B cell (primary cell): Measurements from ENCODE around the gene ZNF627. TPM values are rescaled to one million over a fixed set of nuclear protein-coding genes. Genes with fewer than 3 reads are reported as not detected.

ENCODE experiments used
- ATAC-seq: fragments of 200-7000 bp; cut with Tn5 transposase; one replicate; pipeline ENCODE4 v1.10.0; 2021; ENCODE audit warnings: low read depth, mild to moderate bottlenecking, moderate number of reproducible peaks, moderate library complexity
- CTCF ChIA-PET: fragments of 350-600 bp; sonication (Branson Sonifier 250); formaldehyde crosslinking; loops from one replicate; lab custom pipeline; 2021; ENCODE audit warnings: antibody characterized with exemption, inconsistent platforms; lab: Charles Lee
- POLR2A ChIA-PET: fragments of 350-600 bp; sonication (Branson Sonifier 250); formaldehyde crosslinking; loops from one replicate; lab custom pipeline; 2021; ENCODE audit warnings: antibody characterized with exemption; lab: Charles Lee
- DNase-seq: peaks from one replicate; pipeline ENCODE4 v3.0.0; 2013
- H2AFZ ChIP-seq: 2 replicates; pipeline ENCODE4 v1.6.1; 2012; ENCODE audit warnings: mild to moderate bottlenecking, low read depth, low read length; ENCODE audit not compliant: insufficient read depth, poor library complexity, severe bottlenecking
- H3K27ac ChIP-seq, 2 donors: 1 replicate in 1 of 2; 2 replicates in 1 of 2; pipeline ENCODE4 v1.5.1; 2012 to 2013; ENCODE audit warnings: low read length in 2 of 2, mild to moderate bottlenecking in 2 of 2, moderate library complexity in 1 of 2
- H3K27me3 ChIP-seq, 4 experiments: fragments of 200-600 bp in 1 of 4; sonication (generic) in 1 of 4; replicated peaks in 1 of 4; 1 replicate in 2 of 4; 2 replicates in 2 of 4; pipeline versions ENCODE4 v1.6.1 to v1.7.0; 2013 to 2016; ENCODE audit warnings: low read length in 3 of 4, mild to moderate bottlenecking in 2 of 4, mixed read lengths in 1 of 4, moderate library complexity in 1 of 4; ENCODE audit not compliant: insufficient read depth in 4 of 4, control insufficient read depth in 3 of 4; ENCODE audit errors: control extremely low read depth in 1 of 4
- H3K36me3 ChIP-seq, 2 experiments: replicated peaks in 1 of 2; 1 replicate in 1 of 2; 2 replicates in 1 of 2; pipeline versions ENCODE4 v1.6.1 to v1.7.1; 2013; ENCODE audit warnings: low read length in 1 of 2; ENCODE audit not compliant: insufficient read depth in 2 of 2, control insufficient read depth in 1 of 2; ENCODE audit errors: control extremely low read depth in 1 of 2, extremely low read depth in 1 of 2
- H3K4me1 ChIP-seq, 2 donors: fragments of 200-600 bp in 1 of 2; sonication (generic) in 1 of 2; 1 replicate in 1 of 2; 2 replicates in 1 of 2; pipeline versions ENCODE4 v1.5.1 to v1.6.1; 2013 to 2017; ENCODE audit warnings: low read length in 2 of 2; ENCODE audit not compliant: control insufficient read depth in 2 of 2, insufficient read depth in 2 of 2
- H3K4me2 ChIP-seq: replicated peaks from 2 replicates; pipeline ENCODE3; 2012; ENCODE audit warnings: mild to moderate bottlenecking, low read depth, low read length; ENCODE audit not compliant: poor library complexity, severe bottlenecking
- H3K4me3 ChIP-seq, 5 experiments: fragments of 200-600 bp in 1 of 5; sonication (generic) in 1 of 5; 1 replicate in 3 of 5; 2 replicates in 2 of 5; pipeline versions ENCODE4 v1.5.1 to v1.7.0; 2011 to 2016; ENCODE audit warnings: low read length in 4 of 5, mild to moderate bottlenecking in 4 of 5, low read depth in 2 of 5, control low read depth in 1 of 5, moderate library complexity in 1 of 5; ENCODE audit not compliant: insufficient read depth in 1 of 5; ENCODE audit errors: control extremely low read depth in 1 of 5, extremely low read depth in 1 of 5
- H3K79me2 ChIP-seq: fragments of 200-600 bp; sonication (generic); one replicate; pipeline ENCODE4 v1.6.0; 2016; ENCODE audit warnings: low read length; ENCODE audit not compliant: control insufficient read depth, insufficient read depth
- H3K9ac ChIP-seq: fragments of 200-600 bp; sonication (generic); 2 replicates; pipeline ENCODE4 v1.6.1; 2017; ENCODE audit warnings: mild to moderate bottlenecking, low read length, moderate library complexity
- H3K9me3 ChIP-seq, 3 donors: one replicate each; pipeline versions ENCODE4 v1.6.1 to v1.7.1; 2013; ENCODE audit warnings: low read length in 2 of 3; ENCODE audit not compliant: control insufficient read depth in 2 of 3, insufficient read depth in 1 of 3; ENCODE audit errors: control extremely low read depth in 1 of 3
- H4K20me1 ChIP-seq: 2 replicates; pipeline ENCODE4 v1.6.0; 2012; ENCODE audit warnings: mild to moderate bottlenecking, low read length; ENCODE audit not compliant: insufficient read depth, control insufficient read depth, poor library complexity, severe bottlenecking
- H3K27ac Mint-ChIP-seq: one replicate; pipeline ENCODE4 v1.8.0; 2021; ENCODE audit warnings: mixed read lengths
- H3K27me3 Mint-ChIP-seq: one replicate; pipeline ENCODE4 v1.8.0; 2021; ENCODE audit warnings: mixed read lengths
- H3K4me1 Mint-ChIP-seq: one replicate; pipeline ENCODE4 v1.8.0; 2021; ENCODE audit warnings: mixed read lengths
- H3K4me3 Mint-ChIP-seq: one replicate; pipeline ENCODE4 v1.8.0; 2021; ENCODE audit warnings: mixed read lengths
- H3K9me3 Mint-ChIP-seq: one replicate; pipeline ENCODE4 v1.8.0; 2022; ENCODE audit warnings: mixed read lengths; ENCODE audit not compliant: insufficient read depth
- EZH2 ChIP-seq: IDR thresholded peaks from 2 replicates; pipeline ENCODE4 v1.6.1; 2012; ENCODE audit warnings: borderline replicate concordance, low read depth, mild to moderate bottlenecking, moderate library complexity, low read length; ENCODE audit not compliant: insufficient read depth, poor library complexity, severe bottlenecking
- WGBS: methylation state at CpG from one replicate; pipeline ENCODE4 v1.1.5; 2013; ENCODE audit warnings: missing lambda C conversion rate; ENCODE audit not compliant: insufficient coverage; 5-methylcytosine and 5-hydroxymethylcytosine counted together
- intact Hi-C: fragments of 100-400 bp; cut with micrococcal nuclease; formaldehyde crosslinking; loops from one replicate; pipeline ENCODE4 v1.10.0; 2022
- polyA plus RNA-seq: library from polyadenylated mRNA; depleted of rRNA; stranded (reverse); fragments of >200 nt; gene quantifications from 2 replicates; pipeline ENCODE4 v1.2.3, GENCODE V29; 2012
- total RNA-seq, 2 donors: library from RNA; stranded (reverse); fragments of 120-200 nt in 1 of 2; gene quantifications; 1 replicate in 1 of 2; 2 replicates in 1 of 2; pipeline versions ENCODE4 v1.2.3 to v1.2.4, GENCODE V29; 2013 to 2022
- TF ChIP-seq, protein P1 (sequence below): fragments of 200-600 bp; IDR thresholded peaks from one replicate; pipeline ENCODE4 v1.8.0; 2022; ENCODE audit warnings: antibody characterized with exemption, mild to moderate bottlenecking

Gene ZNF627
- total and polyA plus RNA-seq, 2 donors (not counting 1 experiment from before 2014, with no cell fraction given): 9.6 to 26.2 TPM

DNA sequence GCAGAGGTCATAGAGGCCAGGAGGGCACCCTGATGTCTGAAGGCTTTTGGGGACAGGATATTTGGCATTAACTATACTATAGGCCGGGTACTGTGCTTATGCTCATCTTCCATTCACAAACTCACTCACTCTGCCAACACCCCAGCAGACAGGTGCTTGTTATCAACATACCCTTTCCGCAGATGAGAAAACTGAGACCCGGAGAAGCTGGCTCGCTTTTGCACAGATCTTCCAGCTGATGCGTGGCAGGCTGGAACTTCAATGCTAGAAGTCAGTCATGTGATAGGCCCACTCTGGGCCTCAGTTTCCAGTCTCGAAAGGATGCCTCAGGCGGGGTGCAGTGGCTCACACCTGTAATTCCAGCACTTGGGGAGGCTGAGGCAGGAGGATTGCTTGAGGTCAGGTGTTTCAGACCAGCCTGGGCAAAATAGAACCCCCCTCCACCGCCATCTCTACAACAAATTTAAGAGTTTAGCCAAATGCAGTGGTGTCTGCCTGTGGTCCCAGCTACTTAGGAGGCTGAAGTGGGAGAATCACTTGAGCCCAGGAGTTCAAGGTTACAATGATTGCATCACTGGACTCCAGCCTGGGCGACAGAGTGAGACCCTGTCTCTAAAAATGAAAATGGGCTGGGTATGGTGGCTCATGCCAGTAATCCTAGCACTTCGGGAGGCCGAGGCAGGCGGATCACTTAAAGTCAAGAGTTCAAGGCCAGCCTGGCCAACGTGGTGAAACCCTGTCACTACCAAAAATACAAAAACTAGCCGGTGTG lies 49.2 kb upstream of the ZNF627 start:
- Histone ChIP-seq H3K36me3 (peaks cover 0 to 14% of the 10 kb centered on the region in 2 experiments), H3K27me3 (no peaks in the 10 kb centered on the region), H3K27ac (no peak overlapping the region), H2AFZ (no peak overlapping the region), H3K4me2 (no peak overlapping the region), H3K4me3 (no peak overlapping the region), H3K4me1 (peaks cover 5 to 12% of the 10 kb centered on the region in 2 donors), H4K20me1 (peaks cover 5% of the 10 kb centered on the region), H3K9ac (no peak overlapping the region), H3K79me2 (no peaks in the 10 kb centered on the region), H3K9me3 (no peaks in the 10 kb centered on the region)
- H3K27ac Mint-ChIP-seq: no peak overlapping the region
- ATAC-seq (no peak), DNase-seq (no peak)
- peaks cover 13% of the 10 kb centered on the region for H3K4me1 Mint-ChIP-seq
- 98% methylated on average over 10 of the region's 14 CpGs for WGBS
- H3K27me3 Mint-ChIP-seq: peaks cover 5% of the 10 kb centered on the region
- no peaks in the 10 kb centered on the region for H3K9me3 Mint-ChIP-seq
- ChIA-PET CTCF (interaction anchor here (1.0 to 1.1 kb wide), 2 partner anchors 12 to 62 kb away, joined by 3 read pairs; no protein-coding TSS in a partner anchor), POLR2A (no interaction called here)
- no peak overlapping the region for H3K4me3 Mint-ChIP-seq
- intact Hi-C loops: no loop called here
- TF ChIP-seq EZH2: no peak
- TF ChIP-seq, protein P1, sequence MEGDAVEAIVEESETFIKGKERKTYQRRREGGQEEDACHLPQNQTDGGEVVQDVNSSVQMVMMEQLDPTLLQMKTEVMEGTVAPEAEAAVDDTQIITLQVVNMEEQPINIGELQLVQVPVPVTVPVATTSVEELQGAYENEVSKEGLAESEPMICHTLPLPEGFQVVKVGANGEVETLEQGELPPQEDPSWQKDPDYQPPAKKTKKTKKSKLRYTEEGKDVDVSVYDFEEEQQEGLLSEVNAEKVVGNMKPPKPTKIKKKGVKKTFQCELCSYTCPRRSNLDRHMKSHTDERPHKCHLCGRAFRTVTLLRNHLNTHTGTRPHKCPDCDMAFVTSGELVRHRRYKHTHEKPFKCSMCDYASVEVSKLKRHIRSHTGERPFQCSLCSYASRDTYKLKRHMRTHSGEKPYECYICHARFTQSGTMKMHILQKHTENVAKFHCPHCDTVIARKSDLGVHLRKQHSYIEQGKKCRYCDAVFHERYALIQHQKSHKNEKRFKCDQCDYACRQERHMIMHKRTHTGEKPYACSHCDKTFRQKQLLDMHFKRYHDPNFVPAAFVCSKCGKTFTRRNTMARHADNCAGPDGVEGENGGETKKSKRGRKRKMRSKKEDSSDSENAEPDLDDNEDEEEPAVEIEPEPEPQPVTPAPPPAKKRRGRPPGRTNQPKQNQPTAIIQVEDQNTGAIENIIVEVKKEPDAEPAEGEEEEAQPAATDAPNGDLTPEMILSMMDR: no peak

DNA sequence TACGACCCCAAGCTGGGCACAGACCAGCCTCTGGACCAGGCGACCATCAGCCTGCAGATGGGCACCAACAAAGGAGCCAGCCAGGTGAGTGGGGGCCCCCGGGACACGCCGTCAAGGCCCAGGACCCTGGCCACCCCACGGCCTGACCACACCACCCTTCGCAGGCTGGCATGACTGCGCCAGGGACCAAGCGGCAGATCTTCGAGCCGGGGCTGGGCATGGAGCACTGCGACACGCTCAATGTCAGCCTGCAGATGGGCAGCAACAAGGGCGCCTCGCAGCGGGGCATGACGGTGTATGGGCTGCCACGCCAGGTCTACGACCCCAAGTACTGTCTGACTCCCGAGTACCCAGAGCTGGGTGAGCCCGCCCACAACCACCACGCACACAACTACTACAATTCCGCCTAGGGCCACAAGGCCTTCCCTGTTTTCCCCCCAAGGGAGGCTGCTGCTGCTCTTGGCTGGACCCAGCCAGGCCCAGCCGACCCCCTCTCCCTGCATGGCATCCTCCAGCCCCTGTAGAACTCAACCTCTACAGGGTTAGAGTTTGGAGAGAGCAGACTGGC lies 47.8 kb upstream of the ZNF627 start:
- H3K36me3 ChIP-seq: peaks cover 0 to 27% of the 10 kb centered on the region in 2 experiments
- H3K4me2 ChIP-seq: no peak overlapping the region
- intact Hi-C loops: no loop called here
- CTCF ChIA-PET: interaction anchor here (1.1 kb wide), 1 partner anchor 14 kb away, joined by 3 read pairs; no protein-coding TSS in a partner anchor
- TF ChIP-seq EZH2: no peak
- TF ChIP-seq, protein P1: no peak
- H3K27me3 Mint-ChIP-seq: no peaks in the 10 kb centered on the region
- no peak overlapping the region for H3K27ac Mint-ChIP-seq
- H3K27me3 ChIP-seq: no peaks in the 10 kb centered on the region
- no peak overlapping the region for H2AFZ ChIP-seq
- peaks cover 27% of the 10 kb centered on the region for H3K4me1 Mint-ChIP-seq
- WGBS: 96% methylated on average over 20 of the region's 24 CpGs
- POLR2A ChIA-PET: interaction anchor here (0.6 kb wide), 1 partner anchor 39 kb away, joined by 4 read pairs; no protein-coding TSS in a partner anchor
- H3K4me3 Mint-ChIP-seq: no peak overlapping the region
- H3K4me1 ChIP-seq: peaks cover 17 to 26% of the 10 kb centered on the region in 2 donors
- H4K20me1 ChIP-seq: peaks cover 15% of the 10 kb centered on the region
- H3K9me3 Mint-ChIP-seq: no peaks in the 10 kb centered on the region
- no peaks in the 10 kb centered on the region for H3K79me2 ChIP-seq
- H3K9me3 ChIP-seq: no peaks in the 10 kb centered on the region
- DNase-seq: no peak
- H3K27ac ChIP-seq: no peak overlapping the region
- no peak overlapping the region for H3K9ac ChIP-seq
- no peak overlapping the region for H3K4me3 ChIP-seq
- ATAC-seq: no peak
